ENCODE measurements around the gene POC1A.

GRCh38 chr3:52041118-52041731, 113.0 kb downstream of the POC1A start:
- TF ChIP-seq CTCF (tag by site-specific recombination; IDR thresholded peaks at IDR 0.05) (peak; percentile 48; the same call in 1 of the 2 replicates), ZNF510 (tag by site-specific recombination; IDR thresholded peaks at IDR 0.05; ENCODE audit: insufficient replicate concordance) (no peak), ZNF561 (tag by site-specific recombination; IDR thresholded peaks at IDR 0.05; ENCODE audit: borderline replicate concordance) (no peak), ZBTB21 (tag by site-specific recombination; IDR thresholded peaks at IDR 0.05) (no peak), ZNF624 (tag by site-specific recombination; IDR thresholded peaks at IDR 0.05) (no peak), ZNF404 (tag by site-specific recombination; IDR thresholded peaks at IDR 0.05) (no peak), SCRT1 (tag by site-specific recombination; IDR thresholded peaks at IDR 0.05; ENCODE audit: borderline replicate concordance) (no peak)

Data from HEK293 (cell line).